ENCODE measurements around the gene SLC26A5.

DNA sequence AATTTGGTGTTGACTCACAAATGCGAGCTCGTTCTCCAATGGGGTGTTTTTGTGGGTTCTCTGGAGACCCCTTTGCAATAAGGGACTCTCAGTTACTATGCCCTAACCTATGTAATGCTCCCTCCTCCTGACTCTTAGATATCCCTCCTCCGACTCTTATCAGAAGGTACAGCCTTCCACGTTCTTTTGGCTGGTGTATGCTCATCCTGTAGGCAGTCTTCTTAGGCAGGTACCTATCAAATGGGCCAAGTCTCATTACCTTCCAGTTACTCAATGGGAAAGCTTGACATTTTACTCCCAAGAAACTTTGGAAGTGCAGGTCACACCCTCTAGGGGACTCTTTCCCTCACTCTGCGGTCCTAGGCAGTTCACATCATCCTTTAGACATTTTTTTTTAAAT, 32.6 kb downstream of the SLC26A5 start:
- TF ChIP-seq, protein P1, sequence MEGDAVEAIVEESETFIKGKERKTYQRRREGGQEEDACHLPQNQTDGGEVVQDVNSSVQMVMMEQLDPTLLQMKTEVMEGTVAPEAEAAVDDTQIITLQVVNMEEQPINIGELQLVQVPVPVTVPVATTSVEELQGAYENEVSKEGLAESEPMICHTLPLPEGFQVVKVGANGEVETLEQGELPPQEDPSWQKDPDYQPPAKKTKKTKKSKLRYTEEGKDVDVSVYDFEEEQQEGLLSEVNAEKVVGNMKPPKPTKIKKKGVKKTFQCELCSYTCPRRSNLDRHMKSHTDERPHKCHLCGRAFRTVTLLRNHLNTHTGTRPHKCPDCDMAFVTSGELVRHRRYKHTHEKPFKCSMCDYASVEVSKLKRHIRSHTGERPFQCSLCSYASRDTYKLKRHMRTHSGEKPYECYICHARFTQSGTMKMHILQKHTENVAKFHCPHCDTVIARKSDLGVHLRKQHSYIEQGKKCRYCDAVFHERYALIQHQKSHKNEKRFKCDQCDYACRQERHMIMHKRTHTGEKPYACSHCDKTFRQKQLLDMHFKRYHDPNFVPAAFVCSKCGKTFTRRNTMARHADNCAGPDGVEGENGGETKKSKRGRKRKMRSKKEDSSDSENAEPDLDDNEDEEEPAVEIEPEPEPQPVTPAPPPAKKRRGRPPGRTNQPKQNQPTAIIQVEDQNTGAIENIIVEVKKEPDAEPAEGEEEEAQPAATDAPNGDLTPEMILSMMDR (IDR thresholded peaks at IDR 0.05) = no peak
- no peak for TF ChIP-seq EZH2 (IDR thresholded peaks at IDR 0.05)

Measured in neural progenitor cell (in vitro differentiated cells).